Activated naive CD4-positive, alpha-beta T cell treated with anti-CD3 and anti-CD28 coated beads, Interleukin-2, amount 10 ng/mL, durations not matched to agents 5 hours and 36 hours (primary cell): ENCODE measurements around the gene BLZF1. TPM values are rescaled to one million over a fixed set of nuclear protein-coding genes. Genes with fewer than 3 reads are reported as not detected.

Experiments used
- total RNA-seq, 2 experiments: library from RNA; stranded (reverse); gene quantifications; one replicate each; pipeline ENCODE4 v1.2.3, GENCODE V29; 2021

The BLZF1 gene
- total RNA-seq, result 10 to 100 TPM; 21.1 to 23.0 TPM

GRCh38 chr1:169367686-169368405 lies at the start of gene BLZF1, which contains the start of gene NME7:
Gene BLZF1 (plus strand): TSS chr1:169368195. CDS start chr1:169369523, 1,328 bp downstream.
Gene NME7 (minus strand): TSS chr1:169367797. CDS start chr1:169367710, 87 bp downstream.

GRCh38 chr1:169427081-169427641 lies 59.2 kb downstream of the BLZF1 start, which contains the start of gene CCDC181:
Gene CCDC181 (minus strand): TSS chr1:169427474. CDS start chr1:169424927, 2,547 bp downstream.

Other genes with a start within 250 kb of the BLZF1 start
- 10 to 100 TPM in 1 of 2 experiments, 1 to 10 TPM in 1; 9.8 to 11.2 TPM for gene NME7, start 398 bp upstream of the BLZF1 start, total RNA-seq
- gene CCDC181, start 59.3 kb downstream of the BLZF1 start, total RNA-seq, result not detected
- 1 to 10 TPM; 6.0 to 6.2 TPM for gene SLC19A2, start 117.7 kb downstream of the BLZF1 start, total RNA-seq
- gene F5, start 218.3 kb downstream of the BLZF1 start, total RNA-seq, result 1 to 10 TPM; 9.3 to 9.4 TPM